Measurements from ENCODE around the gene EHHADH.

The EHHADH gene

GRCh38 chr3:185253645-185254410, at the start of gene EHHADH:
Gene EHHADH, minus strand, starts transcription at chr3:185254049. Its CDS starts 27 bp downstream, at chr3:185254022.
- H3K4me3 ChIP-seq (ENCODE audit: low read length): peak within 1 kb of the TSS; percentile 81
- TF ChIP-seq ZNF274 (IDR thresholded peaks at IDR 0.05; ENCODE audit: low read depth, low read length): no peak

- H3K4me3 ChIP-seq (ENCODE audit: low read length): peak overlapping the region; percentile 35; the same call in 1 of the 2 replicates
These were observed 46.1 kb upstream of the EHHADH start for GRCh38 chr3:185299918-185300426.

GRCh38 chr3:185297867-185298266, 44.0 kb upstream of the EHHADH start:
- H3K4me3 ChIP-seq (ENCODE audit: low read length): no peak overlapping the region
- no peak for TF ChIP-seq ZNF274 (IDR thresholded peaks at IDR 0.05; ENCODE audit: low read depth, low read length)

- TF ChIP-seq ZNF274 (IDR thresholded peaks at IDR 0.05; ENCODE audit: low read depth, low read length): no peak
- H3K4me3 ChIP-seq (ENCODE audit: low read length): no peak overlapping the region
These were observed 38.4 kb upstream of the EHHADH start for GRCh38 chr3:185292238-185292637.

- no peak overlapping the region for H3K4me3 ChIP-seq (ENCODE audit: low read length)
- no peak for TF ChIP-seq ZNF274 (IDR thresholded peaks at IDR 0.05; ENCODE audit: low read depth, low read length)
These were observed 36.4 kb upstream of the EHHADH start for GRCh38 chr3:185290266-185290665.

GRCh38 chr3:185283374-185283935, 29.6 kb upstream of the EHHADH start:
- no peak for TF ChIP-seq ZNF274 (IDR thresholded peaks at IDR 0.05; ENCODE audit: low read depth, low read length)
- H3K4me3 ChIP-seq (ENCODE audit: low read length): peak overlapping the region; percentile 84

- peak overlapping the region; percentile 84 for H3K4me3 ChIP-seq (ENCODE audit: low read length)
These were observed 29.0 kb upstream of the EHHADH start for GRCh38 chr3:185282696-185283373.

GRCh38 chr3:185280572-185281365, 26.9 kb upstream of the EHHADH start:
- no peak for TF ChIP-seq ZNF274 (IDR thresholded peaks at IDR 0.05; ENCODE audit: low read depth, low read length)
- no peak overlapping the region for H3K4me3 ChIP-seq (ENCODE audit: low read length)

More at GRCh38 chr3:185282696-185283373, 29.0 kb upstream of the EHHADH start:
- TF ChIP-seq ZNF274 (IDR thresholded peaks at IDR 0.05; ENCODE audit: low read depth, low read length): no peak

GRCh38 chr3:185279587-185280138, 25.8 kb upstream of the EHHADH start:
- no peak for TF ChIP-seq ZNF274 (IDR thresholded peaks at IDR 0.05; ENCODE audit: low read depth, low read length)
- no peak overlapping the region for H3K4me3 ChIP-seq (ENCODE audit: low read length)

- no peak overlapping the region for H3K4me3 ChIP-seq (ENCODE audit: low read length)
- no peak for TF ChIP-seq ZNF274 (IDR thresholded peaks at IDR 0.05; ENCODE audit: low read depth, low read length)
These were observed 22.6 kb upstream of the EHHADH start for GRCh38 chr3:185276415-185276814.

- no peak for TF ChIP-seq ZNF274 (IDR thresholded peaks at IDR 0.05; ENCODE audit: low read depth, low read length)
- no peak overlapping the region for H3K4me3 ChIP-seq (ENCODE audit: low read length)
These were observed 18.2 kb upstream of the EHHADH start for GRCh38 chr3:185272033-185272432.

GRCh38 chr3:185270956-185271332, 17.1 kb upstream of the EHHADH start:
- no peak overlapping the region for H3K4me3 ChIP-seq (ENCODE audit: low read length)
- no peak for TF ChIP-seq ZNF274 (IDR thresholded peaks at IDR 0.05; ENCODE audit: low read depth, low read length)

GRCh38 chr3:185270262-185270955, 16.6 kb upstream of the EHHADH start:
- no peak for TF ChIP-seq ZNF274 (IDR thresholded peaks at IDR 0.05; ENCODE audit: low read depth, low read length)
- no peak overlapping the region for H3K4me3 ChIP-seq (ENCODE audit: low read length)
